SIG-M5 treated with dmso at 0.1 percent for 504 hours (cell line): ENCODE data around the gene CD200R1.
"Not testable (repeated sequence)": the region's sequence is repeated elsewhere in the genome, so short reads cannot be mapped to it uniquely, and the experiment has no call there.

Experiments used
- DNase-seq: peaks from one replicate; lab custom pipeline; 2025; ENCODE audit not compliant: unreplicated experiment; lab: John Stamatoyannopoulos, UW

CD200R1 gene

GRCh38 chr3:112976001-112976400 is 1.1 kb upstream of the CD200R1 start:
- no peak for DNase-seq

- no peak for DNase-seq
Observed at GRCh38 chr3:112974178-112974517, 755 bp downstream of the CD200R1 start.

- DNase-seq, result no peak
Observed at GRCh38 chr3:112973325-112974177, 1.4 kb downstream of the CD200R1 start.

GRCh38 chr3:112972158-112972557 is 2.7 kb downstream of the CD200R1 start:
- DNase-seq, result no peak

- peak; percentile 89 for DNase-seq
Observed at GRCh38 chr3:112967828-112968227, 7.1 kb downstream of the CD200R1 start.

GRCh38 chr3:112967425-112967824 is 7.5 kb downstream of the CD200R1 start:
- DNase-seq, result no peak

GRCh38 chr3:112966633-112967032 is 8.3 kb downstream of the CD200R1 start:
- DNase-seq, result peak; percentile 93

GRCh38 chr3:112965656-112966055 is 9.2 kb downstream of the CD200R1 start:
- DNase-seq, result peak; percentile 42

GRCh38 chr3:112963683-112964082 is 11.2 kb downstream of the CD200R1 start:
- no peak for DNase-seq

- DNase-seq, result no peak
Observed at GRCh38 chr3:112958811-112959560, 15.9 kb downstream of the CD200R1 start.

GRCh38 chr3:112956351-112956750 is 18.6 kb downstream of the CD200R1 start:
- DNase-seq, result no peak

- no peak for DNase-seq
Observed at GRCh38 chr3:112948346-112948838, 26.5 kb downstream of the CD200R1 start.

- DNase-seq, result no peak
Observed at GRCh38 chr3:112931736-112932521, 43.0 kb downstream of the CD200R1 start.

- no peak for DNase-seq
Observed at GRCh38 chr3:112930771-112931170, 44.1 kb downstream of the CD200R1 start.

- DNase-seq, result no peak
Observed at GRCh38 chr3:112925969-112926368, 48.9 kb downstream of the CD200R1 start.

GRCh38 chr3:112925560-112925959 is 49.3 kb downstream of the CD200R1 start:
- DNase-seq, result no peak

GRCh38 chr3:112919541-112919940 is 55.4 kb downstream of the CD200R1 start:
- DNase-seq, result not testable (repeated sequence)

- DNase-seq, result no peak
Observed at GRCh38 chr3:112908252-112908651, 66.7 kb downstream of the CD200R1 start.

- DNase-seq, result no peak
Observed at GRCh38 chr3:112904786-112905185, 70.1 kb downstream of the CD200R1 start.

GRCh38 chr3:112900113-112900512 is 74.8 kb downstream of the CD200R1 start:
- DNase-seq, result no peak

- no peak for DNase-seq
Observed at GRCh38 chr3:112897791-112898190, 77.1 kb downstream of the CD200R1 start.
